Cerebellar cortex (tissue), 1 donor: Measurements from ENCODE around the gene ITGA1.

ENCODE experiments used
- DNase-seq: peaks from one replicate; pipeline ENCODE4 v3.0.0-alpha.2; 2015; ENCODE audit warnings: low spot score

The ITGA1 gene

DNA sequence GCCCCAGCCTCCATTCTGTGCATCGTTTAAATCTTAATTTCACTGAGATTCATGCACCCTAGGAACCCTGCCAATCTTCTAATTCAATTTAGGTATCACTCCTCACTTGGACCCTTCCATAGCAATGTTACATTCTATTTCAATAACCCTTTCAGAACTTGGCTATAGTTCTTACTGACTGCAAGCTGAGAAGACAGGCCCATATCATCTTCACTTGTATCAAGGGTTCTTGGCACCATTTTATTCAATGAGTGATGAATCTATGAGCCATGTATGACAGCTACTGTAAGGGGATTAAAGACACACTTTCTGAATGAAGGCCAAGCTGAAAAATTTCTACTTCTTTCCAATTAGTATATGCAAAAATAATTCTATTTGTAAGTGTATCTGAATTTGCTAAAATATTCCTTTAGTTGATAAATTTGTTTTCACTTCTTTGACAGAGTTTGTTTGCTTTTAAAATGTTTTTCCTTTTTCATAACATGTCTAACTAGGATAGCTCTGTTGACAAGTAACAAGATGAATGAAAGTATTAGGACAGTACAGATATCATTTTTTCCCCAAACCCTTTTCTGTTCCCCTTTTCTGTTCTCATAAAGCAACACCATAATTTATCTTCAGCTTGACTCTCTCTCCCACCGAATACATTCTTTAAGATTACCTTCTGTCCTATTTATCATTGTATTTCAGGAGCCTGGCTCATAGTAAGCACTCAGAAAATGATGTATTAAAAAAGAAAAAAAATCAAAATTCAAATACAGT, 211.0 kb downstream of the ITGA1 start:
- no peak for DNase-seq

DNA sequence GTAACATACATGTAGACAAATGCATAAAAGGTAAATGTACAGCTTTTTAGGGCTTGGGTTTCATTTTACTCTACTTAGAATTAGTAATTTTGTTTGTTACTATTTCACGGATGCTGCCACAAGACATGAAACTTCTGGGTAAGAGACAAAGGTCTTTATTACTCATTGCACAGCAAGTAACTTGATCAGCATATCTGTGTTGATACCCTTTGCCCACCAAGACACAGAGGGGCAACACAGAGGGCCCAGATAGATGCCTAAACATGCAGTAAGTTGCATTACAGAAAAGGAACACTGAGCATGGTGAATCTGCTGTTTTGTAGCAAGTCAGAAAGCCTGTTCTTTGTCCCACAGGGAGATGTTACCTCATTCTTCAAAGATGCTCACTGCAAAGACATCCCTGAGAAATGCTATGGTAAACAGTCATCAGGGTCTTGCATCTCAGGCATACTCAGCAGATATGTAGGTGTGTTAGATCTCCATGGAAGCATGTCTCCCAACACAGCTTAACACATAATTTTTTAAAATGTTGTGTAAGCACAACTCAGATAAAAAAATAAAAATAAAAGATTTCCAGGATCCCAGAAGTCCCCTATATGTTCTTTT, 211.7 kb downstream of the ITGA1 start:
- no peak for DNase-seq

DNA sequence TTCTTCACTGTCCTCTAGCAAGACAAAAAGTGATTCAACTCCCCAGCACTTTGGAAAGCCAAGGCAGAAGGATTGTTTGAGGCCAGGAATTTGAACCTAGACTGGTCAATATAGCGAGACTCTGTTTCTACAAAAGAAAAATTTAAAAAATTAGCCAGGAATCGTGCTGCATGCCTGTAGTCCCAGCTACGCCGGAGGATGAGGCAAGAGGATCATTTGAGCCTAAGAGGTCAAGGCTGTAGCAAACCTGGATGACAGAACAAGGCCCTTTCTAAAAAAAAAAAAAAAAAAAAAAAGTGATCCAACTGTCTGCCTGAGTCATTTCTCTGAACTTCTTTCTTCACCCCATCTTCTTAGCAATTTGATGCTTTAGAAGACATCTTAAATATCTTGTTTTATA, 213.8 kb downstream of the ITGA1 start:
- DNase-seq: no peak

DNA sequence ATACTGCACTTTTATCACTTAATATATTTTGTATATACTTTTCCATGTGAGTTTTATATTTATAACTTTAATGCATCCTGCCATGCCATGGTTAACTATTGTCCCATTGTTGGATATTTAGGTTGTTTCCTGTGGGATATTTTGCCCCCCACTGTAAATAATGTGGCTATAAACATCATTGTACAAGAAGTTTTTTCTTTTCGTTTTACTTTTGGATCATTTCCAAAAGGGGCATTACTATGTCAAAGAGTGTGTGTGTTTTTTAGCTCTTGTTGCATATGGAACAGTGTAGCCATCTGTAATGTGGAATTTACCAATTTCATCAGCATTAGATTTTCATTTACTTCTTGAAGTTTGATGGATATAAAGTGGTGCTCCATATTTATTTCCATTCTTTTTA, 214.8 kb downstream of the ITGA1 start:
- DNase-seq: no peak

DNA sequence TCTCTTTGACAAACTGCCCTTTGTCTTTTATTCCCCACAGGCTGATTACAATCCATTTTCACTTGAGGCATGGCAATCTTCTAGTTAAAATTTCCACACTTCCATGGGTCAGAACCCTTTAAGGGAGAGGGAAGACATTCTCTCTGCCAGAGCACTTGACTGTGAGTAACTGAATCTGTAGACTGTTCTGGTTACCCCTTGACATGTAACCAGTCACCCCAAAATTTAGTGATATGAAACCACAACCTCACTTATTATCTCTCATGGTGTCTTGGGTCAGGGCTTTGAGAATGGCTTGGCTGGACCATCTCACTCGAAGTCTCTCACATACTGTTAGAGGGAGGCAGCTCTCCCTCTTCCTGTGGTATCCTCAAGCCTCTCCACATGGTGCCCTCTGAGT, 215.4 kb downstream of the ITGA1 start:
- no peak for DNase-seq

DNA sequence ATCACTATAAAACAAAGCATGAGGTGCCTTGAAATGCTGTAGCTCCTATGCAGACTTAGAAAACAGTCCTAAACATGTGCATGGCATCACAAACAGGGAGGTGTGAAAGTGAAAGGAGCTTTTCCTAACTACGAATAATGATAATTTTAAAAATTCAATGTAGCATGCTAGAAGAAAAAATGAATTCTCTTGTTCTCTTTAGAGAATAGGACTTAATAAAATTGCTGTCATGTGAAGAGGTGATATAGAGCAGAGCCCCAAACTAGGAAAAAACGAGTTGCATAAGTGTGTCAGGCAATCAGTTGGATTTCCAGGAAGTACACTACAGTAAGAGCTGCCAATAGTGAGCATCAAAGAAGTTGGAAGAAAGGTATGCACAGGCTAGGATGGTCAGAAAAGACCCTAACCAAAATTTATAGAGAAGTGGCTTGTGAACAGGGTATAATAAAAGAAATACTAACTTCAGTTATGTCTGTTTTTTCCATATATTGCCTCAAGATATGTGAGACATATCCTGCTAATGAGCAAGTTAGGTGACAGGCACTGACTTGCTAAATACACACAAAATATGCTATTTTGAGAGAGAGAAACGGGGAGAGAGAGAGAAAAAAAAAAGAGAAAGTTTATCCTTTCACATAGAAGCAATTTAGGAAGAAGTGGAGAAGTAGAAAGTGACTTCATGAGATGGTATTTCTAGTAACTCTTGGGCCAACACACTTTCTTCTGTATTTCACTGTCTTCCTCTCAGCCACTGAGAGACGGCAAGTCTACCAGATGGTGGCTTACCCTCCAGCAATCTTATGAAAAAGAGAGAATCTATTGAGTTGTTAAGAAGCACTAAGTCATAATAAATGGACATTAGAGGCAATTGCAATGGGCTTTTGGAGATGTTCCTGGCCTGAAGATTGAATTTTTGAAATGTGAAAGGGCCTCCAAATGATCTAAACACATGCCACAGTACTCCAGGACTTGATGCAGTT, 219.5 kb downstream of the ITGA1 start:
- no peak for DNase-seq

DNA sequence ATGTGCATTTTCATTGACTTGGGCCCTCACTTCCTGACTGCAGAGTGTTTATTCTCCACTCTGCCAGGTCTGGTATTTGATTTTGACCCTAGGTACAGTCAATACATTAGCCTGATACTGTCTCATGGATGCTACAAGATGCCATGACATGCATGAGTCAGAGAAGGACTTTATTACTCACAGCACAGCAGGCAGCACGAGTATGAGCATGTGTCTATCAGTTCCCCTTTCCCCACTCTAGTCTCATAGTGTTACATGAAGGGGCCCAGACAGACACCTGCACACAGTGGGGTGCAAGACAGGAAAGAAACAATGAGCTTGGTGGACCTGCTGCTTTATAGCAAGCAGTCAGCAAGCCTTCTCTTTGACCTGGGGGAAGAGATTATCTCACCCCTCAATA, 221.0 kb downstream of the ITGA1 start:
- DNase-seq: no peak
